VCaP (cell line): Measurements from ENCODE around the gene ANKLE2.

Experiments used
- H3K27ac ChIP-seq: fragments of 450-650 bp; 2 replicates; pipeline ENCODE4 v1.5.1; 2017
- TF ChIP-seq, protein P1 (sequence below): fragments of 450-650 bp; conservative IDR thresholded peaks from 2 replicates; pipeline ENCODE4 v1.5.1; 2017; ENCODE audit warnings: mild to moderate bottlenecking, moderate library complexity

ANKLE2 gene

DNA sequence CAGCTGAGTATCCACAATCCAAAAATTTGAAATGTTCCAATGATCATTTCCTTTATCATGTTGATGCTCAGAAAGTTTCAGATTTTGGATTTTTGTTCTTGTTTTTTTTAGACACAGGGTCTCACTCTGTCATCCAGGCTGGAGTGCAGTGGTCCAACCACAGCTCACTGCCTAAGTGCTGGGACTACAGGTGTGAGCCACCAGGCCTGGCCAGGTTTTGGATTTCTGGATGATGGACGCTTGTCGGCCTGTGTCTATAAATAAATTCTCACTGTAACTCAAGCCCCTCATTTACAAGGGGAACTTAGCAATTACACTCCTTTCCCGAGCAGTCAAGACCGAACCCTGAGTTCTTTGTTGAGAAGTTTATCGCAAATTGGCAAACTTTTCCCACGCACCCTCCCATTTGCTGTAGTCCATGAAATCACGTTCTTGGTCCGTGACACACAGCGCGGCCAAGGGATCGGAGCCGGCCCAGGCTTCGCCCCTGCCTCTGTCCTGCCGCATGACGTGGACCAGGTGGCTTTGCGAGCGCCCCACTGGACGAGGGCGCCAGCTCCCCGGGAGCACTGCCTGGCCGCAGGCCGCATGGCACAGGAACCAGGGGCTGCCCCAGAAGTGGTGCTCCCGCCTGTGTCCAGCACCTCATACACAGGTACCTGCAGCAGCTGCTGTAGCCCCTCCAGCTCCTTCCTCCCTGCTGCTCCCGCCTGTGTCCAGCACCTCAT, 14.0 kb upstream of the ANKLE2 start:
- TF ChIP-seq, protein P1, sequence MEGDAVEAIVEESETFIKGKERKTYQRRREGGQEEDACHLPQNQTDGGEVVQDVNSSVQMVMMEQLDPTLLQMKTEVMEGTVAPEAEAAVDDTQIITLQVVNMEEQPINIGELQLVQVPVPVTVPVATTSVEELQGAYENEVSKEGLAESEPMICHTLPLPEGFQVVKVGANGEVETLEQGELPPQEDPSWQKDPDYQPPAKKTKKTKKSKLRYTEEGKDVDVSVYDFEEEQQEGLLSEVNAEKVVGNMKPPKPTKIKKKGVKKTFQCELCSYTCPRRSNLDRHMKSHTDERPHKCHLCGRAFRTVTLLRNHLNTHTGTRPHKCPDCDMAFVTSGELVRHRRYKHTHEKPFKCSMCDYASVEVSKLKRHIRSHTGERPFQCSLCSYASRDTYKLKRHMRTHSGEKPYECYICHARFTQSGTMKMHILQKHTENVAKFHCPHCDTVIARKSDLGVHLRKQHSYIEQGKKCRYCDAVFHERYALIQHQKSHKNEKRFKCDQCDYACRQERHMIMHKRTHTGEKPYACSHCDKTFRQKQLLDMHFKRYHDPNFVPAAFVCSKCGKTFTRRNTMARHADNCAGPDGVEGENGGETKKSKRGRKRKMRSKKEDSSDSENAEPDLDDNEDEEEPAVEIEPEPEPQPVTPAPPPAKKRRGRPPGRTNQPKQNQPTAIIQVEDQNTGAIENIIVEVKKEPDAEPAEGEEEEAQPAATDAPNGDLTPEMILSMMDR, result no peak
- peak overlapping the region; percentile 48 for H3K27ac ChIP-seq

DNA sequence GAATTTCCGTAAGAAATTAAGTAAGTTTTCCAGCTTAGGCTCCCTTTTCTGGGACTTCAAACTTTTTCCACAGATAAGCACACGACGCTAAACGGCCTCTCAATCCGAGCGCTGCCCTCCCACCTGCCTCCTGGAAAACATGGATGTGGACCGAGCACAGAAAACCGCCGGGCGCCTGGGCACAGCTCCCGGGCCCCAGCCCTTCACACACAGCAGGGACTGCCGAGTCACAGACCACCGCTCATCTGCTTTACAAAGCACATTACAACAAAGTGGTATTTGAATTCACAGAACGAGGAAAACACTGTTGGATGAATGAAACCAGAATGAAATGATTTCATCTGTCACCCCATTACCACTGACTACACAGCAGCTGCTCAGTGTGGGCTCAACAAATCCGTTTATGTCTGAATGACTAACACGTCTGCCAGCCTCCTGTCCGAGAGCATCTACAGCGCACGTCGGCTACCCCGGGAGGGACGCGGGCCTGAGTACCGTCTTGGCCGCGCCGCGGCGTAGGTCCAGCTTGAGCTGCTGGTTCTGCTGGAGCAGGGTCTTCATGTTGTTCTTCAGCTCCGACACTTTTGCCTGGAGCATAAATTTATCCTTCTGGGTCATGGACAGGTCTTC, 13.1 kb upstream of the ANKLE2 start:
- H3K27ac ChIP-seq, result peak overlapping the region; percentile 48

GRCh38 chr12:132774159-132774558, 12.5 kb upstream of the ANKLE2 start:
- TF ChIP-seq, protein P1, result no peak
- no peak overlapping the region for H3K27ac ChIP-seq

More for the DNA sequence above, 13.1 kb upstream of the ANKLE2 start:
- TF ChIP-seq, protein P1, result no peak

GRCh38 chr12:132773077-132773955, 11.7 kb upstream of the ANKLE2 start:
- TF ChIP-seq, protein P1, result no peak
- H3K27ac ChIP-seq, result no peak overlapping the region

DNA sequence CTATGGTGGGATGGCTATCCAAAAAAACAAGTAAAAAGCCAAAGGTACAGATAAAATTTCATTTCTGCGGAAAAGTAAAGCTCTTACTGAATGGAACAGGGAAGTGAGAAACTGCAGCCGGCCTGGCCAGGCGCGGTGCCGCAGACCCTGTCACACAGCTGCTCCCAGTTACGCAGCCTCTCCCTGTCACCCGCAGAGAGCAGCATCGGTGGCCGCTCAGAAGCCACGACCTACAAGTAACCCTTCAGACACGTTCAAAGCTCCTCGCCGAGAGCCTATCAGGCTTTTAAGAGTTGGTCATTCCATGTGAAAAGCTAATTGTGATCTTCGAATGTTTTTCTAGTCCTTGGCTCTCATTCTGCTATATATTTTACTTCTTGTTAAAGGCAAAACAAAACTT, 11.0 kb upstream of the ANKLE2 start:
- no peak overlapping the region for H3K27ac ChIP-seq
- TF ChIP-seq, protein P1, result no peak

DNA sequence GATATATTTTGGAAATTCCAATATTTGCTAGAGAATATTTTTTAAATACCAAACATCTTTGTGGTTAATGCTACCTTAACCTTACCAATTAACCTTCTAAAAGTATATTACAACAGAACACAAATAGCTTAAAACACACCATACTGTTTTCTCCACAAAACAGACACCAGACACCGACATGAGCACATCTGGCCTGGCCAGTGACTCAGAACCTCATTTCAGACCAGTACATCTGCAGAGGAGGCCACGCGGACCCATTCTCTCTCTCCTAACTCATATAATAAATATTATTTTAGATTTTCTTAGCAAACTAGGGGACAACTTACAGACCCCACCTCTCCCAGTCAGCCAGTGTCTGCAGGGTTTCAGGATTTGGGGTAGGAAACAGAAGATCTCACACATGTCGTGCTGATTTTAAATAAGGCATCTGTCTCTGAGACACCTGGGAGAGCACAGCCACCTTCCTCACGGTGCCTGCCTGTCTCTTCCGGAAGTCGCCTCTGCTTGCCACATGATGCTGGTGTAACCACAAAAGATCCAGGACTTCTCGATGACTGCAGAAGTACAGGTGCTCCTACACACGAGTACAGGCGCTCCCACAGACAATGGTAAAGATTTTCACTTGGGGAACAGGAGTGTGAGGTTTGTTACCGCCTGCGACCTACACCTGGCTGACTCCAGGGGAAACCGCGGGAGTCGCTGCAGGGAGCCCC, 9.7 kb upstream of the ANKLE2 start:
- TF ChIP-seq, protein P1, result no peak
- no peak overlapping the region for H3K27ac ChIP-seq
